ENCODE measurements around the gene MTR. TPM values are rescaled to one million over a fixed set of nuclear protein-coding genes. Genes with fewer than 3 reads are reported as not detected.

MTR gene
- total RNA-seq, 1 donor from 2014 or later = 35.7 TPM

DNA sequence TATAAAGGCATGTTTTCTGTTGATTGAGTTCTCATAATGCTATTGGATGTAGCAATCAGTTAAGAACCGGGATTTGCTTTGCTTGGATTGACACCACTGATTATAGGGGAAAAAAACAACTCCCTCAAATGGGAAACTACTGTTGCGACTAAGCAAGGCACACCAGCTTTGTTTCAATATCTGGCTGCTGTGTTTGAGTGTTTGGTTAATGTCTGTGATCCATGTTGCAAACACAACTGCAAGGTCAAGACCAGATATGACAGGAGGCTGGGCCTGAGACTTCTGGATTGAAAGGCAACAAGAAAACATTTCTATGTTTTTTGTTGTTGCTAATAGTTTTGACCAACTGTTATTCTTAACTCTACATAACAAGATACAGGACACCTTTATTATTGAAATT lies 50.7 kb downstream of the MTR start:
- ATAC-seq (no peak), DNase-seq (no peak)
- Histone ChIP-seq H3K36me3 (peaks cover 38% of the 10 kb centered on the region), H3K9me3 (no peaks in the 10 kb centered on the region), H3K27me3 (ENCODE audit: low read depth) (no peaks in the 10 kb centered on the region), H3K27ac (no peak overlapping the region), H3K4me3 (no peak overlapping the region), H3K4me1 (no peaks in the 10 kb centered on the region)
- TF ChIP-seq, protein P1, sequence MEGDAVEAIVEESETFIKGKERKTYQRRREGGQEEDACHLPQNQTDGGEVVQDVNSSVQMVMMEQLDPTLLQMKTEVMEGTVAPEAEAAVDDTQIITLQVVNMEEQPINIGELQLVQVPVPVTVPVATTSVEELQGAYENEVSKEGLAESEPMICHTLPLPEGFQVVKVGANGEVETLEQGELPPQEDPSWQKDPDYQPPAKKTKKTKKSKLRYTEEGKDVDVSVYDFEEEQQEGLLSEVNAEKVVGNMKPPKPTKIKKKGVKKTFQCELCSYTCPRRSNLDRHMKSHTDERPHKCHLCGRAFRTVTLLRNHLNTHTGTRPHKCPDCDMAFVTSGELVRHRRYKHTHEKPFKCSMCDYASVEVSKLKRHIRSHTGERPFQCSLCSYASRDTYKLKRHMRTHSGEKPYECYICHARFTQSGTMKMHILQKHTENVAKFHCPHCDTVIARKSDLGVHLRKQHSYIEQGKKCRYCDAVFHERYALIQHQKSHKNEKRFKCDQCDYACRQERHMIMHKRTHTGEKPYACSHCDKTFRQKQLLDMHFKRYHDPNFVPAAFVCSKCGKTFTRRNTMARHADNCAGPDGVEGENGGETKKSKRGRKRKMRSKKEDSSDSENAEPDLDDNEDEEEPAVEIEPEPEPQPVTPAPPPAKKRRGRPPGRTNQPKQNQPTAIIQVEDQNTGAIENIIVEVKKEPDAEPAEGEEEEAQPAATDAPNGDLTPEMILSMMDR (IDR thresholded peaks at IDR 0.05) = no peak
- intact Hi-C loops (cut with DNase I) = no loop called here

DNA sequence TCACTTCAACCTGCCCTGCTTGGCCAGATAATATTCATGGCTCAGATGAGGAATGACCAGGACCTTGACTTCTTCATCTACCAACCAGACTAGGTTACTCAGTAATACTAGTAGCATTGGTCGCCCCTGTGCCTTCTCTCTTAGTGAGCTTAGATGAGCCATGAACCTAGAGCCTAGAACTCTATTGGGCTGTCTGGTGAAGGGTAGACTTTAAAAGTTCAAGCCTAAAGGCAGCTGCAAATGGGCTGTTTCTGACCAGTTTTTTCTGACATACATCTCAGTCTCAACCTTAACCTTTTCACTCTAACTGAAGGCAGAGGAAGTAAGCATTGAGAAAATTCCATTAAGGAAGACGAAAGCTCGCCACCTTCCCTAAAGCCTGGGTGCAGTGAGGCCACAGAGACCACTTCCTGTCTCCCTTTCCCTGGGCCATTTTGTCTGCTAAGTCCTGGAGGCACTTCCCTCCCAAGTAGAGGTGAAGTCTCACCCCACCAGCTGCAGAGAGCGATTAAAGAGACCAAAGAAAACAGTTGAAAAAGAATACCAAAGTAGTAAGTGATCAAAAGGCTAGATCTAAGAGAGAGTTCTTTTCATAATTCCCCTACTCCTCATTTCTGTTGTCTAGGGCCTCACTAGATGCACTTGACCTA lies 53.3 kb downstream of the MTR start:
- no peak overlapping the region for H3K4me3 ChIP-seq
- TF ChIP-seq, protein P1 (IDR thresholded peaks at IDR 0.05) = no peak
- no peak overlapping the region for H3K27ac ChIP-seq
- no peaks in the 10 kb centered on the region for H3K9me3 ChIP-seq
- H3K27me3 ChIP-seq (ENCODE audit: low read depth) = no peaks in the 10 kb centered on the region
- H3K4me1 ChIP-seq = no peaks in the 10 kb centered on the region
- ATAC-seq (no peak), DNase-seq (no peak)
- H3K36me3 ChIP-seq = peaks cover 49% of the 10 kb centered on the region
- intact Hi-C loops (cut with DNase I) = no loop called here

DNA sequence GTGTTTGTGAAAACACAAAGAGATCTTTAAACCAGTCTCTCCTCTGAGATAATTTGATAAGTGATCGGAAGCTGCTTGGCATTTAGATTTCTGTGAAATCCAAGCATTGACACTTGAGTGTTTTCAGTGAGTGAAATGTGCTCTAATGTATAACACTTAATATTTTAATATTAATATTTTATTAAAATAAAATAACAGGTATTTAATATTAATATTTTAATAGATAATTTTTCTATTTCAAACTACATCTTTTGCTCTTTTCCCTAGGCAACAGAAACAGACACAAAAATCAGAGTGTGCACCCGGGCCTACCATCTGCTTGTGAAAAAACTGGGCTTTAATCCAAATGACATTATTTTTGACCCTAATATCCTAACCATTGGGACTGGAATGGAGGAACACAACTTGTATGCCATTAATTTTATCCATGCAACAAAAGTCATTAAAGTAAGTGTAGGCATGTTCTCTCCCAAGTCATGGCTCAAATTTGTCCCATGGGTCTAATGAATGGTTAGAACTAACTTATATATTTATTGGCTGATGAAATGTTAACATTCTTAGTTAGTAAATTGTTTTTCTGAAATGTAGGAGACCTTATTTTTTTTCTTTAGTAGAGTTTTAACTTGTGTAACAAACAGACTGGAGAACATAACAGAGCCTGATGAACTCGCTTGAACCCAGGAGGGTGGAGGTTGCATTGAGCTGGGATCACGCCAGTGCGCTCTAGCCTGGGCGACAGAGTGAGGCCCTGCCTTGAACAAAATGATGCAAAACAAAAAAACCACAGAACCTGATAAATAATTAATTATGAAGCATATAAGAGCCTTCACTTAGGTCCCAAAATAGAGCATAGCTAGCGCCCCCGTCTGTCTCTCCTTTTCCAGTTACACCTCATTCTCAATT lies 55.2 kb downstream of the MTR start:
- TF ChIP-seq, protein P1 (IDR thresholded peaks at IDR 0.05) = no peak
- ATAC-seq = no peak
- no peaks in the 10 kb centered on the region for H3K9me3 ChIP-seq
- intact Hi-C loops (cut with DNase I) = no loop called here
- H3K27me3 ChIP-seq (ENCODE audit: low read depth) = no peaks in the 10 kb centered on the region
- no peak for DNase-seq
- H3K36me3 ChIP-seq = peaks cover 67% of the 10 kb centered on the region
- no peak overlapping the region for H3K4me3 ChIP-seq
- no peaks in the 10 kb centered on the region for H3K4me1 ChIP-seq
- H3K27ac ChIP-seq = no peak overlapping the region

DNA sequence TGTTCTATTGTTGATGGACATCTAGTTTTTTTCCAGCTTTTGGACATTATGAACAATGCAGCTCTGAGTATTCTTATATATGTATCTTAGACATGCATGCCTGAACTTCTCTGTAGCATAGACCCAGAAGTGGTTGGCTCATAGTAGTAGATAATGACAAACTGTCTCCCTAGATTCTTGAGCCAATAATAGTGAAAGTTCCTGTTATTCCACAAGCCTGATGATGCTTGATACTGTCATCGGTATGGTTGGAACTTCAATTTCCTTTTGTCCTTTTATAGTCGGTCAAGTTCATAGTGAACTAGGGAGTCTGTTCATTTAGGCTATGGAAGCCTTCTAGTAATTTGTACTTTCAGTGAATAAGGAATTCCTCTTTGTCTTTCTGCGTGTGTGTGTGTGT lies 56.8 kb downstream of the MTR start:
- Histone ChIP-seq H3K36me3 (peaks cover 82% of the 10 kb centered on the region), H3K4me3 (no peak overlapping the region), H3K27ac (no peak overlapping the region), H3K4me1 (no peaks in the 10 kb centered on the region), H3K27me3 (ENCODE audit: low read depth) (no peaks in the 10 kb centered on the region), H3K9me3 (no peaks in the 10 kb centered on the region)
- ATAC-seq = no peak
- intact Hi-C loops (cut with DNase I) = no loop called here
- TF ChIP-seq, protein P1 (IDR thresholded peaks at IDR 0.05) = no peak
- no peak for DNase-seq

DNA sequence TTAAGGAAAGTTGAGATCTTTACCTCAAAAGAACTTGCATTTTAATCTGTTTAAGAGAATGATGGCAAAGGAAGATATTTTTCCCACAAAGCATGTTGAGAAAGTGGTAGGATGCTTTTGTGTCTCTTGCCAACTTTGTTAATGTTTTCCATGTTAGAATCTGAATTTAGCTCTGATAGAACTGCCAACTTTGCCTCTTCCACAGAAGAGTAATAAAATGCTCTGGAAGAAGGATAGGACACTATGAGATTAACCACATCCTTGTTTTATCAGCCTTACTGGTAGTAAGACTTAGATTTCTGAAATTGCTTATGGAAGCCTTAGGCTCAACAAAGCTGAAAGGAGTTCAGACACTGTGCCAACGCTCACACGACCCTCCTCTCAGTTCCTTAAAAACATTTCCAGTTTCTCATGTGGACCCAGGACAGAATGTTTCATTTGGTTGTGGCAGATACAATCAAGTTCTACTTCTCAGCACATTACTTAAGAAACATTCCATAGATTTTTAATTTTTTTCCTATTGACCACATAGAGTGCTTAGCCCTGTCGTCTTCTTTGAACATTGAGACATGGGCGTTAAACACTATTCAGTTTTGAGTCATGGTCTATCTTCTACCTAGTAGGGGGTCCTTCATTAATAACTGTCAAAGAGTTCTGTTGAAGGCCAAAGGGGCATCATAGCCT lies 59.0 kb downstream of the MTR start:
- ATAC-seq = no peak
- TF ChIP-seq, protein P1 (IDR thresholded peaks at IDR 0.05) = no peak
- Histone ChIP-seq H3K4me3 (no peak overlapping the region), H3K27ac (no peak overlapping the region), H3K27me3 (ENCODE audit: low read depth) (no peaks in the 10 kb centered on the region), H3K9me3 (no peaks in the 10 kb centered on the region), H3K4me1 (no peaks in the 10 kb centered on the region), H3K36me3 (peaks cover 83% of the 10 kb centered on the region)
- intact Hi-C loops (cut with DNase I) = no loop called here
- no peak for DNase-seq
